GM23338 (cell line): ENCODE results near the gene NDE1. TPM values are rescaled to one million over a fixed set of nuclear protein-coding genes. Genes with fewer than 3 reads are reported as not detected.

ENCODE experiments used
- ATAC-seq: fragments of 200-7000 bp; cut with Tn5 transposase; 3 replicates; pipeline ENCODE4 v1.9.1; 2020
- DNase-seq: peaks from one replicate; pipeline ENCODE4 v3.0.0-alpha.2; 2015; ENCODE audit warnings: low spot score
- H2AFZ ChIP-seq: fragments of 200-600 bp; sonication (generic); 2 replicates; pipeline ENCODE4 v1.8.0; 2016; ENCODE audit warnings: antibody characterized with exemption, mild to moderate bottlenecking, moderate library complexity
- H3F3A ChIP-seq: fragments of 200-600 bp; sonication (generic); replicated peaks from 2 replicates; pipeline ENCODE4 v1.8.0; 2017; ENCODE audit warnings: antibody characterized with exemption, mixed run types, low read depth
- H3K27ac ChIP-seq: fragments of 200-600 bp; sonication (generic); 2 replicates; pipeline ENCODE4 v1.6.1; 2016; ENCODE audit warnings: low read depth
- H3K27me3 ChIP-seq: fragments of 200-600 bp; sonication (generic); 2 replicates; pipeline ENCODE4 v1.8.0; 2016; ENCODE audit warnings: mild to moderate bottlenecking, mixed run types, moderate library complexity; ENCODE audit not compliant: insufficient read depth
- H3K36me3 ChIP-seq: fragments of 200-600 bp; sonication (generic); 2 replicates; pipeline ENCODE4 v1.8.0; 2016; ENCODE audit warnings: mild to moderate bottlenecking; ENCODE audit not compliant: insufficient read depth
- H3K4me1 ChIP-seq: fragments of 200-600 bp; sonication (generic); 2 replicates; pipeline ENCODE4 v1.8.0; 2016; ENCODE audit warnings: mild to moderate bottlenecking, moderate library complexity; ENCODE audit not compliant: insufficient read depth
- H3K4me2 ChIP-seq: fragments of 200-600 bp; sonication (generic); 2 replicates; pipeline ENCODE4 v1.7.1; 2017; ENCODE audit warnings: mixed run types
- H3K4me3 ChIP-seq: fragments of 200-600 bp; sonication (generic); 2 replicates; pipeline ENCODE4 v1.6.1; 2016; ENCODE audit warnings: mixed run types
- H3K79me2 ChIP-seq: fragments of 200-600 bp; sonication (generic); replicated peaks from 2 replicates; pipeline ENCODE4 v1.8.0; 2017; ENCODE audit warnings: mild to moderate bottlenecking; ENCODE audit not compliant: insufficient read depth
- H3K9me2 ChIP-seq: fragments of 200-600 bp; sonication (generic); 2 replicates; pipeline ENCODE4 v1.8.0; 2017; ENCODE audit not compliant: insufficient read depth
- H4K20me1 ChIP-seq: fragments of 200-600 bp; sonication (generic); replicated peaks from 2 replicates; pipeline ENCODE4 v1.8.0; 2017; ENCODE audit warnings: mild to moderate bottlenecking; ENCODE audit not compliant: insufficient read depth
- H3K27ac Mint-ChIP-seq: 2 replicates; pipeline ENCODE4 v1.8.0; 2020; ENCODE audit warnings: inconsistent platforms, mild to moderate bottlenecking, moderate library complexity, mixed read lengths
- H3K27me3 Mint-ChIP-seq: 3 replicates; pipeline ENCODE4 v1.8.0; 2022; ENCODE audit warnings: low read depth, mild to moderate bottlenecking, moderate library complexity, mixed read lengths, inconsistent platforms; ENCODE audit not compliant: insufficient read depth, poor library complexity
- H3K36me3 Mint-ChIP-seq: 3 replicates; pipeline ENCODE4 v1.8.0; 2021; ENCODE audit warnings: low read depth, mild to moderate bottlenecking, inconsistent platforms, moderate library complexity, mixed read lengths
- H3K4me1 Mint-ChIP-seq: 3 replicates; pipeline ENCODE4 v1.8.0; 2020; ENCODE audit warnings: mild to moderate bottlenecking, inconsistent platforms, mixed read lengths
- H3K4me3 Mint-ChIP-seq: 3 replicates; pipeline ENCODE4 v1.8.0; 2021; ENCODE audit warnings: moderate library complexity, mild to moderate bottlenecking, inconsistent platforms, mixed read lengths
- H3K9me3 Mint-ChIP-seq: 3 replicates; pipeline ENCODE4 v1.8.0; 2020; ENCODE audit warnings: moderate library complexity, mild to moderate bottlenecking, inconsistent platforms, mixed read lengths
- CREB1 ChIP-seq: fragments of 250-450 bp; sonication (Bioruptor Pico); IDR thresholded peaks from 2 replicates; pipeline ENCODE4 v1.5.0; 2020; ENCODE audit warnings: low read depth, mild to moderate bottlenecking, moderate library complexity
- EZH2 ChIP-seq: fragments of 200-600 bp; sonication (generic); IDR thresholded peaks from one replicate; pipeline ENCODE4 v1.8.0; 2017; ENCODE audit warnings: antibody characterized with exemption, mild to moderate bottlenecking, low read depth; ENCODE audit not compliant: unreplicated experiment
- EZH2phosphoT487 ChIP-seq: fragments of 200-600 bp; sonication (generic); IDR thresholded peaks from one replicate; pipeline ENCODE4 v1.8.1; 2018; ENCODE audit warnings: antibody characterized with exemption; ENCODE audit not compliant: unreplicated experiment
- JUNB ChIP-seq: IDR thresholded peaks from one replicate; pipeline ENCODE4 v1.6.1; 2016; ENCODE audit warnings: antibody characterized with exemption; ENCODE audit not compliant: unreplicated experiment
- POLR2AphosphoS5 ChIP-seq: IDR thresholded peaks from 2 replicates; pipeline ENCODE4 v1.6.1; 2016; ENCODE audit warnings: antibody characterized with exemption, low read depth
- STAT1 ChIP-seq: IDR thresholded peaks from one replicate; pipeline ENCODE4 v1.6.1; 2016; ENCODE audit warnings: antibody characterized with exemption; ENCODE audit not compliant: unreplicated experiment
- ZNF114 ChIP-seq: fragments of 250-450 bp; sonication (Bioruptor Pico); IDR thresholded peaks from 2 replicates; pipeline ENCODE4 v1.5.0; 2020; ENCODE audit warnings: mild to moderate bottlenecking, moderate library complexity
- polyA plus RNA-seq: library from polyadenylated mRNA; unstranded; fragments of >200 nt; fragmentation: Nextera tagmentation; extraction: Ambion mirVana; gene quantifications from 2 replicates; pipeline ENCODE4 v1.2.1, GENCODE V29; 2016
- total RNA-seq: library from RNA; depleted of rRNA; stranded (reverse); fragments of >200 nt; shearing (Covaris generic); gene quantifications from 2 replicates; pipeline ENCODE4 v1.2.3, GENCODE V29; 2014
- TF ChIP-seq, protein P1 (sequence below): fragments of 250-450 bp; sonication (Bioruptor Pico); IDR thresholded peaks from 2 replicates; pipeline ENCODE4 v1.5.0; 2020; ENCODE audit warnings: mild to moderate bottlenecking, moderate library complexity
- TF ChIP-seq, protein P2 (sequence below): IDR thresholded peaks from 2 replicates; pipeline ENCODE4 v1.6.1; 2016; ENCODE audit warnings: antibody characterized with exemption
- TF ChIP-seq, protein P3 (sequence below): IDR thresholded peaks from one replicate; pipeline ENCODE4 v1.6.1; 2018; ENCODE audit warnings: antibody characterized with exemption; ENCODE audit not compliant: unreplicated experiment
- TF ChIP-seq, protein P4 (sequence below), 2 experiments: fragments of 200-600 bp in 1 of 2; sonication (generic) in 1 of 2; conservative IDR thresholded peaks; 2 replicates each; pipeline versions ENCODE4 v1.5.1 to v1.6.1; 2016 to 2017; ENCODE audit warnings: antibody characterized with exemption in 2 of 2, low read depth in 2 of 2, mild to moderate bottlenecking in 2 of 2, moderate library complexity in 1 of 2

The NDE1 gene
- total and polyA plus RNA-seq, 2 experiments from 2014 or later = 13.0 to 22.9 TPM

DNA sequence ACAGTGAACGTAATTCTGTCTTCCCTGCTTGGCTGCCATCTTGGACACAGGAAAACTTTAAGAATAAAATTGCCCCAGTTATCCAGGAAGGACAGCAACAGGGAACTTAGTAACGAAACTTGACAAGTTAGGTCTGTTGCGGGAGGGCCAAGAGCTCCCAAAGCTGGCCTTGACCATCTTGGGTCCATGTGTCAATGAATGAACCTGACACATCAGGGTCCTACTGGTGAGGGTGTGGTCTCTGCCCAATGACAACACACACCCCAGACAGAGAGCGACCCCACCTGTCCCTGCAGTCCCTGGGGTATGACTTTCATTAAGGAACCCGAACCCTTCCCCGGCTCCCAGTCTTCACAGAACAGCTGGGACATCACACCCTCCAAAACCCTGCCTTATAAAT lies 96.3 kb downstream of the NDE1 start:
- ATAC-seq = no peak
- Histone ChIP-seq H3K4me3 (no peak overlapping the region), H3K27ac (no peak overlapping the region), H3K4me1 (no peaks in the 10 kb centered on the region), H3F3A (no peaks in the 10 kb centered on the region), H3K27me3 (no peaks in the 10 kb centered on the region), H3K79me2 (no peaks in the 10 kb centered on the region), H2AFZ (no peak overlapping the region), H3K9me2 (no peaks in the 10 kb centered on the region), H3K36me3 (no peaks in the 10 kb centered on the region), H4K20me1 (no peaks in the 10 kb centered on the region), H3K4me2 (no peak overlapping the region)
- Mint-ChIP-seq H3K9me3 (no peaks in the 10 kb centered on the region; the same call in 2 of the 3 replicates), H3K27ac (no peak overlapping the region), H3K4me1 (no peaks in the 10 kb centered on the region), H3K4me3 (no peak overlapping the region), H3K27me3 (peaks cover 9% of the 10 kb centered on the region), H3K36me3 (no peaks in the 10 kb centered on the region)
- TF ChIP-seq, protein P1, sequence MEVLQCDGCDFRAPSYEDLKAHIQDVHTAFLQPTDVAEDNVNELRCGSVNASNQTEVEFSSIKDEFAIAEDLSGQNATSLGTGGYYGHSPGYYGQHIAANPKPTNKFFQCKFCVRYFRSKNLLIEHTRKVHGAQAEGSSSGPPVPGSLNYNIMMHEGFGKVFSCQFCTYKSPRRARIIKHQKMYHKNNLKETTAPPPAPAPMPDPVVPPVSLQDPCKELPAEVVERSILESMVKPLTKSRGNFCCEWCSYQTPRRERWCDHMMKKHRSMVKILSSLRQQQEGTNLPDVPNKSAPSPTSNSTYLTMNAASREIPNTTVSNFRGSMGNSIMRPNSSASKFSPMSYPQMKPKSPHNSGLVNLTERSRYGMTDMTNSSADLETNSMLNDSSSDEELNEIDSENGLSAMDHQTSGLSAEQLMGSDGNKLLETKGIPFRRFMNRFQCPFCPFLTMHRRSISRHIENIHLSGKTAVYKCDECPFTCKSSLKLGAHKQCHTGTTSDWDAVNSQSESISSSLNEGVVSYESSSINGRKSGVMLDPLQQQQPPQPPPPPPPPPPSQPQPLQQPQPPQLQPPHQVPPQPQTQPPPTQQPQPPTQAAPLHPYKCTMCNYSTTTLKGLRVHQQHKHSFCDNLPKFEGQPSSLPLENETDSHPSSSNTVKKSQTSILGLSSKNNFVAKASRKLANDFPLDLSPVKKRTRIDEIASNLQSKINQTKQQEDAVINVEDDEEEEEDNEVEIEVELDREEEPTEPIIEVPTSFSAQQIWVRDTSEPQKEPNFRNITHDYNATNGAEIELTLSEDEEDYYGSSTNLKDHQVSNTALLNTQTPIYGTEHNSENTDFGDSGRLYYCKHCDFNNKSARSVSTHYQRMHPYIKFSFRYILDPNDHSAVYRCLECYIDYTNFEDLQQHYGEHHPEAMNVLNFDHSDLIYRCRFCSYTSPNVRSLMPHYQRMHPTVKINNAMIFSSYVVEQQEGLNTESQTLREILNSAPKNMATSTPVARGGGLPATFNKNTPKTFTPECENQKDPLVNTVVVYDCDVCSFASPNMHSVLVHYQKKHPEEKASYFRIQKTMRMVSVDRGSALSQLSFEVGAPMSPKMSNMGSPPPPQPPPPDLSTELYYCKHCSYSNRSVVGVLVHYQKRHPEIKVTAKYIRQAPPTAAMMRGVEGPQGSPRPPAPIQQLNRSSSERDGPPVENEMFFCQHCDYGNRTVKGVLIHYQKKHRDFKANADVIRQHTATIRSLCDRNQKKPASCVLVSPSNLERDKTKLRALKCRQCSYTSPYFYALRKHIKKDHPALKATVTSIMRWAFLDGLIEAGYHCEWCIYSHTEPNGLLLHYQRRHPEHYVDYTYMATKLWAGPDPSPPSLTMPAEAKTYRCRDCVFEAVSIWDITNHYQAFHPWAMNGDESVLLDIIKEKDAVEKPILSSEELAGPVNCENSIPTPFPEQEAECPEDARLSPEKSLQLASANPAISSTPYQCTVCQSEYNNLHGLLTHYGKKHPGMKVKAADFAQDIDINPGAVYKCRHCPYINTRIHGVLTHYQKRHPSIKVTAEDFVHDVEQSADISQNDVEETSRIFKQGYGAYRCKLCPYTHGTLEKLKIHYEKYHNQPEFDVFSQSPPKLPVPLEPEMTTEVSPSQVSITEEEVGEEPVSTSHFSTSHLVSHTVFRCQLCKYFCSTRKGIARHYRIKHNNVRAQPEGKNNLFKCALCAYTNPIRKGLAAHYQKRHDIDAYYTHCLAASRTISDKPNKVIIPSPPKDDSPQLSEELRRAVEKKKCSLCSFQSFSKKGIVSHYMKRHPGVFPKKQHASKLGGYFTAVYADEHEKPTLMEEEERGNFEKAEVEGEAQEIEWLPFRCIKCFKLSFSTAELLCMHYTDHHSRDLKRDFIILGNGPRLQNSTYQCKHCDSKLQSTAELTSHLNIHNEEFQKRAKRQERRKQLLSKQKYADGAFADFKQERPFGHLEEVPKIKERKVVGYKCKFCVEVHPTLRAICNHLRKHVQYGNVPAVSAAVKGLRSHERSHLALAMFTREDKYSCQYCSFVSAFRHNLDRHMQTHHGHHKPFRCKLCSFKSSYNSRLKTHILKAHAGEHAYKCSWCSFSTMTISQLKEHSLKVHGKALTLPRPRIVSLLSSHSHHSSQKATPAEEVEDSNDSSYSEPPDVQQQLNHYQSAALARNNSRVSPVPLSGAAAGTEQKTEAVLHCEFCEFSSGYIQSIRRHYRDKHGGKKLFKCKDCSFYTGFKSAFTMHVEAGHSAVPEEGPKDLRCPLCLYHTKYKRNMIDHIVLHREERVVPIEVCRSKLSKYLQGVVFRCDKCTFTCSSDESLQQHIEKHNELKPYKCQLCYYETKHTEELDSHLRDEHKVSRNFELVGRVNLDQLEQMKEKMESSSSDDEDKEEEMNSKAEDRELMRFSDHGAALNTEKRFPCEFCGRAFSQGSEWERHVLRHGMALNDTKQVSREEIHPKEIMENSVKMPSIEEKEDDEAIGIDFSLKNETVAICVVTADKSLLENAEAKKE (CRISPR knock-in tag) = no peak
- TF ChIP-seq, protein P2, sequence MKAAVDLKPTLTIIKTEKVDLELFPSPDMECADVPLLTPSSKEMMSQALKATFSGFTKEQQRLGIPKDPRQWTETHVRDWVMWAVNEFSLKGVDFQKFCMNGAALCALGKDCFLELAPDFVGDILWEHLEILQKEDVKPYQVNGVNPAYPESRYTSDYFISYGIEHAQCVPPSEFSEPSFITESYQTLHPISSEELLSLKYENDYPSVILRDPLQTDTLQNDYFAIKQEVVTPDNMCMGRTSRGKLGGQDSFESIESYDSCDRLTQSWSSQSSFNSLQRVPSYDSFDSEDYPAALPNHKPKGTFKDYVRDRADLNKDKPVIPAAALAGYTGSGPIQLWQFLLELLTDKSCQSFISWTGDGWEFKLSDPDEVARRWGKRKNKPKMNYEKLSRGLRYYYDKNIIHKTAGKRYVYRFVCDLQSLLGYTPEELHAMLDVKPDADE = no peak
- TF ChIP-seq JUNB (no peak), POLR2AphosphoS5 (no peak), ZNF114 (CRISPR knock-in tag) (no peak), EZH2 (no peak), CREB1 (no peak), STAT1 (no peak), EZH2phosphoT487 (no peak)
- TF ChIP-seq, protein P3, sequence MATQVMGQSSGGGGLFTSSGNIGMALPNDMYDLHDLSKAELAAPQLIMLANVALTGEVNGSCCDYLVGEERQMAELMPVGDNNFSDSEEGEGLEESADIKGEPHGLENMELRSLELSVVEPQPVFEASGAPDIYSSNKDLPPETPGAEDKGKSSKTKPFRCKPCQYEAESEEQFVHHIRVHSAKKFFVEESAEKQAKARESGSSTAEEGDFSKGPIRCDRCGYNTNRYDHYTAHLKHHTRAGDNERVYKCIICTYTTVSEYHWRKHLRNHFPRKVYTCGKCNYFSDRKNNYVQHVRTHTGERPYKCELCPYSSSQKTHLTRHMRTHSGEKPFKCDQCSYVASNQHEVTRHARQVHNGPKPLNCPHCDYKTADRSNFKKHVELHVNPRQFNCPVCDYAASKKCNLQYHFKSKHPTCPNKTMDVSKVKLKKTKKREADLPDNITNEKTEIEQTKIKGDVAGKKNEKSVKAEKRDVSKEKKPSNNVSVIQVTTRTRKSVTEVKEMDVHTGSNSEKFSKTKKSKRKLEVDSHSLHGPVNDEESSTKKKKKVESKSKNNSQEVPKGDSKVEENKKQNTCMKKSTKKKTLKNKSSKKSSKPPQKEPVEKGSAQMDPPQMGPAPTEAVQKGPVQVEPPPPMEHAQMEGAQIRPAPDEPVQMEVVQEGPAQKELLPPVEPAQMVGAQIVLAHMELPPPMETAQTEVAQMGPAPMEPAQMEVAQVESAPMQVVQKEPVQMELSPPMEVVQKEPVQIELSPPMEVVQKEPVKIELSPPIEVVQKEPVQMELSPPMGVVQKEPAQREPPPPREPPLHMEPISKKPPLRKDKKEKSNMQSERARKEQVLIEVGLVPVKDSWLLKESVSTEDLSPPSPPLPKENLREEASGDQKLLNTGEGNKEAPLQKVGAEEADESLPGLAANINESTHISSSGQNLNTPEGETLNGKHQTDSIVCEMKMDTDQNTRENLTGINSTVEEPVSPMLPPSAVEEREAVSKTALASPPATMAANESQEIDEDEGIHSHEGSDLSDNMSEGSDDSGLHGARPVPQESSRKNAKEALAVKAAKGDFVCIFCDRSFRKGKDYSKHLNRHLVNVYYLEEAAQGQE = no peak
- TF ChIP-seq, protein P4, sequence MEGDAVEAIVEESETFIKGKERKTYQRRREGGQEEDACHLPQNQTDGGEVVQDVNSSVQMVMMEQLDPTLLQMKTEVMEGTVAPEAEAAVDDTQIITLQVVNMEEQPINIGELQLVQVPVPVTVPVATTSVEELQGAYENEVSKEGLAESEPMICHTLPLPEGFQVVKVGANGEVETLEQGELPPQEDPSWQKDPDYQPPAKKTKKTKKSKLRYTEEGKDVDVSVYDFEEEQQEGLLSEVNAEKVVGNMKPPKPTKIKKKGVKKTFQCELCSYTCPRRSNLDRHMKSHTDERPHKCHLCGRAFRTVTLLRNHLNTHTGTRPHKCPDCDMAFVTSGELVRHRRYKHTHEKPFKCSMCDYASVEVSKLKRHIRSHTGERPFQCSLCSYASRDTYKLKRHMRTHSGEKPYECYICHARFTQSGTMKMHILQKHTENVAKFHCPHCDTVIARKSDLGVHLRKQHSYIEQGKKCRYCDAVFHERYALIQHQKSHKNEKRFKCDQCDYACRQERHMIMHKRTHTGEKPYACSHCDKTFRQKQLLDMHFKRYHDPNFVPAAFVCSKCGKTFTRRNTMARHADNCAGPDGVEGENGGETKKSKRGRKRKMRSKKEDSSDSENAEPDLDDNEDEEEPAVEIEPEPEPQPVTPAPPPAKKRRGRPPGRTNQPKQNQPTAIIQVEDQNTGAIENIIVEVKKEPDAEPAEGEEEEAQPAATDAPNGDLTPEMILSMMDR (conservative IDR thresholded peaks at IDR 0.05; ENCODE audit: low read depth in 2 of 2) = no peak
- DNase-seq = no peak
